Tibial nerve (tissue), 4 donors: Measurements from ENCODE around the gene ST6GALNAC3. TPM values are rescaled to one million over a fixed set of nuclear protein-coding genes. Genes with fewer than 3 reads are reported as not detected.

Experiments
- DNase-seq, 2 donors: peaks; one replicate each; pipeline ENCODE4 v3.0.0-alpha.2; 2019; ENCODE audit warnings: low spot score in 2 of 2
- H3K27ac ChIP-seq, 4 donors: fragments of 200-600 bp; sonication (generic) in 3 of 4; one replicate each; pipeline ENCODE4 v1.5.1; 2017 to 2019; ENCODE audit warnings: mild to moderate bottlenecking in 1 of 4
- H3K27me3 ChIP-seq, 2 donors: fragments of 200-600 bp; sonication (generic) in 1 of 2; one replicate each; pipeline versions ENCODE4 v1.5.1 to v1.6.0; 2017 to 2019
- H3K36me3 ChIP-seq, 3 donors: fragments of 200-600 bp; sonication (generic); one replicate each; pipeline ENCODE4 v1.5.1; 2018 to 2019
- H3K4me1 ChIP-seq, 4 donors: fragments of 200-600 bp; sonication (generic) in 3 of 4; one replicate each; pipeline ENCODE4 v1.5.1; 2017 to 2019
- H3K4me3 ChIP-seq, 4 donors: fragments of 200-600 bp; sonication (generic) in 3 of 4; one replicate each; pipeline ENCODE4 v1.5.1; 2017 to 2019; ENCODE audit warnings: mild to moderate bottlenecking in 1 of 4, moderate library complexity in 1 of 4
- H3K9me3 ChIP-seq, 4 donors: fragments of 200-600 bp; sonication (generic) in 3 of 4; one replicate each; pipeline ENCODE4 v1.5.1; 2017 to 2019
- EP300 ChIP-seq, 2 donors: sonication (generic); formaldehyde crosslinking; IDR thresholded peaks; one replicate each; pipeline ENCODE4 v1.6.1; 2017; ENCODE audit warnings: antibody characterized with exemption in 2 of 2, mild to moderate bottlenecking in 1 of 2
- POLR2A ChIP-seq, 2 donors: fragments of 450-650 bp; IDR thresholded peaks; one replicate each; pipeline ENCODE4 v1.6.1; 2017; ENCODE audit warnings: antibody characterized with exemption in 2 of 2, mild to moderate bottlenecking in 2 of 2, moderate library complexity in 2 of 2
- WGBS, 2 donors: methylation state at CpG; one replicate each; pipeline ENCODE4 v1.1.5; 2018; 5-methylcytosine and 5-hydroxymethylcytosine counted together
- total RNA-seq, 4 donors: library from RNA; depleted of rRNA; stranded (reverse); fragments of >200 nt; gene quantifications; one replicate each; pipeline ENCODE4 v1.1.0, GENCODE V29; 2016
- TF ChIP-seq, protein P1 (sequence below), 5 experiments: fragments of 200-600 bp in 3 of 5; fragments of 450-650 bp in 2 of 5; sonication (generic) in 3 of 5; IDR thresholded peaks; one replicate each; pipeline ENCODE4 v1.5.1; 2016 to 2019; ENCODE audit warnings: antibody characterized with exemption in 5 of 5, mild to moderate bottlenecking in 3 of 5, moderate library complexity in 2 of 5

Gene ST6GALNAC3
- total RNA-seq, 4 donors from 2014 or later, result 2.7 to 6.6 (median 4.9) TPM

DNA sequence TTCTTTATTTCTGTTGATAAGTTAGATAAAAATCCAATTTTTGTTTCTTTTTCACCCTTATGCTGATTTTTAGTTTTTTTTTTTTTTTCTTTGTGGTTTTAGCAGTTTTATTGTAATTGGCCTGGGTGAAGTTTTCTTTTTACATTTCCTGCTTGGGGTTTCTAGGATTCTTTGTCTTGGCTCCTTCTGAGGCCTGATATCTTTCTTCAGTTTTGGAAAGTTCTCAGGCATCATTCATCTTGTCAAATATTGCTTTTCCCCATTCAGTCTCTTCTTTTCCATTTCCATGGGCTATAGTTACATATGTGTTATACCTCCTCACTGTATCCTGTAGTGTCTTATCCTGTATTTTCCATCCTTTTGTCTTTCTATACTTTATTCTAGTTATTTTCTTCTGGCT lies 28.5 kb downstream of the ST6GALNAC3 start:
- H3K4me3 ChIP-seq, result no peak overlapping the region

DNA sequence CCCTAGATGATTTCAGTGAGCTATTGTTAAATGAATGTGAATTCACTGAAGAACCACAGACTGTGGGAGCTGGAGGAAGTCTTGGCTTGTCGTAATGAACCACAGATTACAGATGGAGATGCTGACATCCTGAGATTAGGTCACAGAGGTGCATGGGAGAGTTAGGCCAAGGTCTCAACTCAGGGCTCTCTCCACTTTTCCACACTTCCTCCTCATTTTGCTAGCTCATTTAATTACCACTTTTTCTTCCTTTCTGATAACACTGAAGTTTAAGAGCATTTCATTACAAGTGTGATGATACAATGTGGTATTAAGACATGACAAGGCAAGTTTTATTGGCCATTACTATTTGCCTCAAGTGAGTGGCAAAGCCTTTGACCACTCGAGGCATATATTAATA lies 30.8 kb downstream of the ST6GALNAC3 start:
- DNase-seq, result no peak
- Histone ChIP-seq H3K4me3 (no peak overlapping the region), H3K27me3 (no peaks in the 10 kb centered on the region), H3K27ac (no peak overlapping the region), H3K4me1 (peaks cover 0 to 5% (median 0%) of the 10 kb centered on the region in 4 donors), H3K36me3 (no peaks in the 10 kb centered on the region), H3K9me3 (no peaks in the 10 kb centered on the region)
- TF ChIP-seq POLR2A (IDR thresholded peaks at IDR 0.05) (no peak), EP300 (IDR thresholded peaks at IDR 0.05) (no peak)
- TF ChIP-seq, protein P1, sequence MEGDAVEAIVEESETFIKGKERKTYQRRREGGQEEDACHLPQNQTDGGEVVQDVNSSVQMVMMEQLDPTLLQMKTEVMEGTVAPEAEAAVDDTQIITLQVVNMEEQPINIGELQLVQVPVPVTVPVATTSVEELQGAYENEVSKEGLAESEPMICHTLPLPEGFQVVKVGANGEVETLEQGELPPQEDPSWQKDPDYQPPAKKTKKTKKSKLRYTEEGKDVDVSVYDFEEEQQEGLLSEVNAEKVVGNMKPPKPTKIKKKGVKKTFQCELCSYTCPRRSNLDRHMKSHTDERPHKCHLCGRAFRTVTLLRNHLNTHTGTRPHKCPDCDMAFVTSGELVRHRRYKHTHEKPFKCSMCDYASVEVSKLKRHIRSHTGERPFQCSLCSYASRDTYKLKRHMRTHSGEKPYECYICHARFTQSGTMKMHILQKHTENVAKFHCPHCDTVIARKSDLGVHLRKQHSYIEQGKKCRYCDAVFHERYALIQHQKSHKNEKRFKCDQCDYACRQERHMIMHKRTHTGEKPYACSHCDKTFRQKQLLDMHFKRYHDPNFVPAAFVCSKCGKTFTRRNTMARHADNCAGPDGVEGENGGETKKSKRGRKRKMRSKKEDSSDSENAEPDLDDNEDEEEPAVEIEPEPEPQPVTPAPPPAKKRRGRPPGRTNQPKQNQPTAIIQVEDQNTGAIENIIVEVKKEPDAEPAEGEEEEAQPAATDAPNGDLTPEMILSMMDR (IDR thresholded peaks at IDR 0.05), result no peak
- 60 to 65% methylated on average over 2 of the region's 2 CpGs for WGBS, 2 donors

More for the DNA sequence above, 28.5 kb downstream of the ST6GALNAC3 start:
- DNase-seq, result no peak
- H3K9me3 ChIP-seq, result no peaks in the 10 kb centered on the region
- H3K36me3 ChIP-seq, result no peaks in the 10 kb centered on the region
- H3K4me1 ChIP-seq, result no peaks in the 10 kb centered on the region
- H3K27me3 ChIP-seq, result no peaks in the 10 kb centered on the region
- TF ChIP-seq, protein P1 (IDR thresholded peaks at IDR 0.05), result no peak
- TF ChIP-seq EP300 (IDR thresholded peaks at IDR 0.05) (no peak), POLR2A (IDR thresholded peaks at IDR 0.05) (no peak)
- H3K27ac ChIP-seq, result no peak overlapping the region

DNA sequence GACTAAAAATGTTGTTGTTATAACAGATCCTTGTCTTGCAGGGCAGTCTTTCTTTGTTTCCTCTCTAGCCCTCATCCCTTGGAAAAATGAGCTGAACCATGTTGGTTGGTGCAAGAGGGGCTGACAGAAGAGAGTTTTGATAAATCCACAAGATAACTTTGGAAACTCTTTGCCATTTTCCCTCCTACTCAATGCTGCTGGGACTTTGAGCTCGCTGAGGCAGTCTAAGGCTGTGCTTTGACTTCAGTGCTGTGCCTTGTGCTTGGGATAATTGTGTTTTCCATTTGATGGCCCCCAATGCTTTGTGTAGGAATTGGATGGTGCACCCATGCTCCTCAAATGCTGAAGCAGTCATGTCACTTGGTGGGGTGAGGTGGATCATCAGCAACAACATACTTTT lies 31.7 kb downstream of the ST6GALNAC3 start:
- DNase-seq, result no peak
- Histone ChIP-seq H3K4me1 (peaks cover 0 to 5% (median 0%) of the 10 kb centered on the region in 4 donors), H3K9me3 (no peaks in the 10 kb centered on the region), H3K36me3 (no peaks in the 10 kb centered on the region), H3K27ac (no peak overlapping the region), H3K27me3 (no peaks in the 10 kb centered on the region), H3K4me3 (no peak overlapping the region)
- WGBS, 2 donors, result 85 to 90% methylated on average over 1 of the region's 1 CpG
- TF ChIP-seq POLR2A (IDR thresholded peaks at IDR 0.05) (no peak), EP300 (IDR thresholded peaks at IDR 0.05) (no peak)
- TF ChIP-seq, protein P1 (IDR thresholded peaks at IDR 0.05), result no peak

DNA sequence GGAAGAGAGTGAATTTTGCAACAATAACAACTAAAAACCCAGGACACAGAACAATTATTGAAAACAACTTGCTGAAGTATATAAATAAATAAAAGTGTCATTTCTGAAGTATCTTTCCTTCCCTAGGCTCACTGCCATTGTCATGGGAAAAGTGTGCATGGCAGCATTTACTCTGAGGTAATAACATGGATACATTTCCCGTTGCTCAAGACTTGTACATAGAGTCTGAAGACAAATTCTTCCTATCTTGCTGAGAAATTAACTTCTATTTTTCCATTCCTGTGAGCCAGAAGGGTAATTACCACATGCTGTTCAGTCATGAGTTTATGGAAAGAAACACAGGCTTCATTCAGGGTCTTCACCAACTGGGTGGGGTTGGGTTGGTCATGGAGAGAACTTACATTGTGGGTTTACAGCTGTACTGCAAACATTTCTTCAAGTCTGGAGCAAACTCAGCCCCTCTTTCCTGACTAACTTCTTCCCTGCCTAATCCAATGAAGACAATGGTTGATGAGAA lies 32.2 kb downstream of the ST6GALNAC3 start:
- Histone ChIP-seq H3K4me1 (peaks cover 0 to 5% (median 0%) of the 10 kb centered on the region in 4 donors), H3K36me3 (no peaks in the 10 kb centered on the region), H3K4me3 (no peak overlapping the region), H3K27me3 (no peaks in the 10 kb centered on the region), H3K27ac (no peak overlapping the region), H3K9me3 (no peaks in the 10 kb centered on the region)
- TF ChIP-seq EP300 (IDR thresholded peaks at IDR 0.05) (no peak), POLR2A (IDR thresholded peaks at IDR 0.05) (no peak)
- TF ChIP-seq, protein P1 (IDR thresholded peaks at IDR 0.05), result no peak
- 35 to 39% methylated on average over 1 of the region's 1 CpG for WGBS, 2 donors
- no peak for DNase-seq

DNA sequence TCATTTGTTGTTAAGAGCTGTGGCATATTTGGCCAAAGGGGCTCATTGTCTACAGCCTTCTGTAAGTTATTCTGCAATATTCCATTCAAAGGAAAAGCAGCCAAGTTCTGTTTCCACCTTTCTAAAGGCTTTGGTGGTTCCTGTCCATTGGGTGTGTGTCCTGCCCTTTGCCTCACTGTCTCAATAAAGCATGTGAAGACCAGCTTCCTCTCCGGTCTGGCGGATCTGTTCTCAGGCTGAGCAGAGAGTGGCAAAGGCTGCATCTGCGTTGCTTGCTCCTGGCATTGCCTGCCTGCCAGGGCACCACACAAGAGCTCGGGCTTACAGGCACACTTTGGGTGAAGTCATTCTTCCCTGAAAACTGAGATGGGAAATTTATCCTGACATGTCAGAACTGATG lies 34.9 kb downstream of the ST6GALNAC3 start:
- TF ChIP-seq, protein P1 (IDR thresholded peaks at IDR 0.05), result no peak
- TF ChIP-seq POLR2A (IDR thresholded peaks at IDR 0.05), result no peak
- no peak for TF ChIP-seq EP300 (IDR thresholded peaks at IDR 0.05)
- H3K4me3 ChIP-seq, result no peak overlapping the region
- peaks cover 0 to 5% (median 0%) of the 10 kb centered on the region in 4 donors for H3K4me1 ChIP-seq
- no peaks in the 10 kb centered on the region for H3K27me3 ChIP-seq
- 96 to 98% methylated on average over 4 of the region's 4 CpGs for WGBS, 2 donors
- no peaks in the 10 kb centered on the region for H3K9me3 ChIP-seq
- H3K36me3 ChIP-seq, result no peaks in the 10 kb centered on the region
- no peak for DNase-seq
- H3K27ac ChIP-seq, result no peak overlapping the region
